Measurements from ENCODE around the gene OR10G2.
"Not testable (repeated sequence)": the region's sequence is repeated elsewhere in the genome, so short reads cannot be mapped to it uniquely, and the experiment has no call there.

The OR10G2 gene

GRCh38 chr14:21647380-21647779 lies 12.6 kb upstream of the OR10G2 start:
- no peak overlapping the region for H3K27ac ChIP-seq (ENCODE audit: low read depth, low read length)
- no peaks in the 10 kb centered on the region for H3K27me3 ChIP-seq (ENCODE audit: insufficient read depth, low read length, poor library complexity)
- no peak overlapping the region for H3K4me2 ChIP-seq (ENCODE audit: low read length)
- no peaks in the 10 kb centered on the region for H3K36me3 ChIP-seq (ENCODE audit: control insufficient read depth, insufficient read depth, low read length)
- H2BK5ac ChIP-seq (ENCODE audit: low read length), result no peak overlapping the region
- no peak overlapping the region for H4K5ac ChIP-seq (ENCODE audit: low read length)
- H2BK120ac ChIP-seq (ENCODE audit: low read depth, low read length), result no peak overlapping the region
- H2AK5ac ChIP-seq (ENCODE audit: low read length), result no peak overlapping the region
- no peak overlapping the region for H3K56ac ChIP-seq (ENCODE audit: low read length)
- H2BK15ac ChIP-seq (replicated peaks; ENCODE audit: low read depth), result no peak overlapping the region
- H3K23ac ChIP-seq (ENCODE audit: low read length), result no peak overlapping the region
- H4K8ac ChIP-seq (ENCODE audit: low read depth, low read length), result no peak overlapping the region
- no peak for DNase-seq
- H3K18ac ChIP-seq (ENCODE audit: low read length), result no peak overlapping the region
- H3K79me1 ChIP-seq (ENCODE audit: low read length), result no peaks in the 10 kb centered on the region
- H3K79me2 ChIP-seq (ENCODE audit: control insufficient read depth, insufficient read depth, low read length), result no peaks in the 10 kb centered on the region
- H3K4ac ChIP-seq (ENCODE audit: low read depth, low read length), result no peak overlapping the region
- H3K4me1 ChIP-seq (ENCODE audit: control insufficient read depth, low read depth, low read length), result peaks cover 2% of the 10 kb centered on the region
- H3K9ac ChIP-seq (ENCODE audit: low read length), result no peak overlapping the region
- no peak overlapping the region for H3K4me3 ChIP-seq (ENCODE audit: low read length)

GRCh38 chr14:21643407-21643806 lies 8.7 kb upstream of the OR10G2 start:
- Histone ChIP-seq H2BK15ac (replicated peaks; ENCODE audit: low read depth) (no peak overlapping the region), H3K27me3 (ENCODE audit: insufficient read depth, low read length, poor library complexity) (no peaks in the 10 kb centered on the region), H3K79me1 (ENCODE audit: low read length) (no peaks in the 10 kb centered on the region), H2AK5ac (ENCODE audit: low read length) (no peak overlapping the region), H4K5ac (ENCODE audit: low read length) (no peak overlapping the region), H3K4ac (ENCODE audit: low read depth, low read length) (no peak overlapping the region), H4K8ac (ENCODE audit: low read depth, low read length) (no peak overlapping the region), H2BK5ac (ENCODE audit: low read length) (no peak overlapping the region), H3K36me3 (ENCODE audit: control insufficient read depth, insufficient read depth, low read length) (no peaks in the 10 kb centered on the region), H3K56ac (ENCODE audit: low read length) (no peak overlapping the region), H3K9ac (ENCODE audit: low read length) (no peak overlapping the region), H3K79me2 (ENCODE audit: control insufficient read depth, insufficient read depth, low read length) (no peaks in the 10 kb centered on the region), H3K4me2 (ENCODE audit: low read length) (no peak overlapping the region), H3K4me1 (ENCODE audit: control insufficient read depth, low read depth, low read length) (no peaks in the 10 kb centered on the region), H3K4me3 (ENCODE audit: low read length) (no peak overlapping the region), H3K23ac (ENCODE audit: low read length) (no peak overlapping the region), H2BK120ac (ENCODE audit: low read depth, low read length) (no peak overlapping the region), H3K27ac (ENCODE audit: low read depth, low read length) (no peak overlapping the region), H3K18ac (ENCODE audit: low read length) (no peak overlapping the region)
- no peak for DNase-seq
- no CpG with 5 or more reads among the region's 5 CpGs for WGBS (ENCODE audit: extremely low coverage, insufficient coverage, low lambda C conversion rate)

- H2BK5ac ChIP-seq (ENCODE audit: low read length), result no peak overlapping the region
- H3K27ac ChIP-seq (ENCODE audit: low read depth, low read length), result no peak overlapping the region
- H3K36me3 ChIP-seq (ENCODE audit: control insufficient read depth, insufficient read depth, low read length), result no peaks in the 10 kb centered on the region
- H3K4me2 ChIP-seq (ENCODE audit: low read length), result no peak overlapping the region
- no peak overlapping the region for H3K56ac ChIP-seq (ENCODE audit: low read length)
- no peak overlapping the region for H2BK15ac ChIP-seq (replicated peaks; ENCODE audit: low read depth)
- H3K79me2 ChIP-seq (ENCODE audit: control insufficient read depth, insufficient read depth, low read length), result no peaks in the 10 kb centered on the region
- no peak overlapping the region for H4K5ac ChIP-seq (ENCODE audit: low read length)
- H2BK120ac ChIP-seq (ENCODE audit: low read depth, low read length), result no peak overlapping the region
- no peak for DNase-seq
- no peak overlapping the region for H3K4ac ChIP-seq (ENCODE audit: low read depth, low read length)
- WGBS (ENCODE audit: extremely low coverage, insufficient coverage, low lambda C conversion rate), result no CpG with 5 or more reads among the region's 3 CpGs
- no peak overlapping the region for H3K23ac ChIP-seq (ENCODE audit: low read length)
- H4K8ac ChIP-seq (ENCODE audit: low read depth, low read length), result no peak overlapping the region
- no peak overlapping the region for H3K18ac ChIP-seq (ENCODE audit: low read length)
- no peak overlapping the region for H2AK5ac ChIP-seq (ENCODE audit: low read length)
- no peak overlapping the region for H3K4me3 ChIP-seq (ENCODE audit: low read length)
- no peaks in the 10 kb centered on the region for H3K79me1 ChIP-seq (ENCODE audit: low read length)
- H3K27me3 ChIP-seq (ENCODE audit: insufficient read depth, low read length, poor library complexity), result no peaks in the 10 kb centered on the region
- no peak overlapping the region for H3K9ac ChIP-seq (ENCODE audit: low read length)
- no peaks in the 10 kb centered on the region for H3K4me1 ChIP-seq (ENCODE audit: control insufficient read depth, low read depth, low read length)
Measured at GRCh38 chr14:21642683-21643082, 7.9 kb upstream of the OR10G2 start.

- Histone ChIP-seq H3K4me1 (ENCODE audit: control insufficient read depth, low read depth, low read length) (no peaks in the 10 kb centered on the region), H3K27ac (ENCODE audit: low read depth, low read length) (no peak overlapping the region), H3K79me2 (ENCODE audit: control insufficient read depth, insufficient read depth, low read length) (no peaks in the 10 kb centered on the region), H3K23ac (ENCODE audit: low read length) (no peak overlapping the region), H3K4ac (ENCODE audit: low read depth, low read length) (no peak overlapping the region), H4K8ac (ENCODE audit: low read depth, low read length) (no peak overlapping the region), H3K9ac (ENCODE audit: low read length) (no peak overlapping the region), H3K4me3 (ENCODE audit: low read length) (no peak overlapping the region), H3K79me1 (ENCODE audit: low read length) (no peaks in the 10 kb centered on the region), H3K27me3 (ENCODE audit: insufficient read depth, low read length, poor library complexity) (no peaks in the 10 kb centered on the region), H4K5ac (ENCODE audit: low read length) (no peak overlapping the region), H2BK5ac (ENCODE audit: low read length) (no peak overlapping the region), H3K4me2 (ENCODE audit: low read length) (no peak overlapping the region), H3K18ac (ENCODE audit: low read length) (no peak overlapping the region), H2BK120ac (ENCODE audit: low read depth, low read length) (no peak overlapping the region), H2BK15ac (replicated peaks; ENCODE audit: low read depth) (no peak overlapping the region), H3K36me3 (ENCODE audit: control insufficient read depth, insufficient read depth, low read length) (no peaks in the 10 kb centered on the region), H3K56ac (ENCODE audit: low read length) (no peak overlapping the region), H2AK5ac (ENCODE audit: low read length) (no peak overlapping the region)
- no CpG with 5 or more reads among the region's 3 CpGs for WGBS (ENCODE audit: extremely low coverage, insufficient coverage, low lambda C conversion rate)
- no peak for DNase-seq
Measured at GRCh38 chr14:21631084-21631483, 3.7 kb downstream of the OR10G2 start.

GRCh38 chr14:21630503-21630902 lies 4.2 kb downstream of the OR10G2 start:
- H3K4me3 ChIP-seq (ENCODE audit: low read length); H2BK15ac ChIP-seq (replicated peaks; ENCODE audit: low read depth); H2BK120ac ChIP-seq (ENCODE audit: low read depth, low read length); H3K36me3 ChIP-seq (ENCODE audit: control insufficient read depth, insufficient read depth, low read length); H3K23ac ChIP-seq (ENCODE audit: low read length); H3K4me1 ChIP-seq (ENCODE audit: control insufficient read depth, low read depth, low read length); H2BK5ac ChIP-seq (ENCODE audit: low read length); H2AK5ac ChIP-seq (ENCODE audit: low read length); H3K4me2 ChIP-seq (ENCODE audit: low read length); DNase-seq; H3K27ac ChIP-seq (ENCODE audit: low read depth, low read length); H3K9ac ChIP-seq (ENCODE audit: low read length); H4K8ac ChIP-seq (ENCODE audit: low read depth, low read length); H3K18ac ChIP-seq (ENCODE audit: low read length); H3K27me3 ChIP-seq (ENCODE audit: insufficient read depth, low read length, poor library complexity); H4K5ac ChIP-seq (ENCODE audit: low read length); H3K79me2 ChIP-seq (ENCODE audit: control insufficient read depth, insufficient read depth, low read length); H3K79me1 ChIP-seq (ENCODE audit: low read length); H3K4ac ChIP-seq (ENCODE audit: low read depth, low read length); H3K56ac ChIP-seq (ENCODE audit: low read length): not testable (repeated sequence)
- no CpG with 5 or more reads among the region's 1 CpG for WGBS (ENCODE audit: extremely low coverage, insufficient coverage, low lambda C conversion rate)

- no peaks in the 10 kb centered on the region for H3K4me1 ChIP-seq (ENCODE audit: control insufficient read depth, low read depth, low read length)
- H3K4ac ChIP-seq (ENCODE audit: low read depth, low read length), result no peak overlapping the region
- H3K18ac ChIP-seq (ENCODE audit: low read length), result no peak overlapping the region
- no peaks in the 10 kb centered on the region for H3K79me2 ChIP-seq (ENCODE audit: control insufficient read depth, insufficient read depth, low read length)
- H2BK5ac ChIP-seq (ENCODE audit: low read length), result no peak overlapping the region
- H3K27me3 ChIP-seq (ENCODE audit: insufficient read depth, low read length, poor library complexity), result no peaks in the 10 kb centered on the region
- no peak overlapping the region for H3K4me3 ChIP-seq (ENCODE audit: low read length)
- no peak overlapping the region for H3K4me2 ChIP-seq (ENCODE audit: low read length)
- H4K8ac ChIP-seq (ENCODE audit: low read depth, low read length), result no peak overlapping the region
- H3K9ac ChIP-seq (ENCODE audit: low read length), result no peak overlapping the region
- no peaks in the 10 kb centered on the region for H3K79me1 ChIP-seq (ENCODE audit: low read length)
- no peak overlapping the region for H2AK5ac ChIP-seq (ENCODE audit: low read length)
- DNase-seq, result no peak
- H2BK15ac ChIP-seq (replicated peaks; ENCODE audit: low read depth), result no peak overlapping the region
- H2BK120ac ChIP-seq (ENCODE audit: low read depth, low read length), result no peak overlapping the region
- H3K27ac ChIP-seq (ENCODE audit: low read depth, low read length), result no peak overlapping the region
- no peak overlapping the region for H4K5ac ChIP-seq (ENCODE audit: low read length)
- H3K23ac ChIP-seq (ENCODE audit: low read length), result no peak overlapping the region
- no peaks in the 10 kb centered on the region for H3K36me3 ChIP-seq (ENCODE audit: control insufficient read depth, insufficient read depth, low read length)
- WGBS (ENCODE audit: extremely low coverage, insufficient coverage, low lambda C conversion rate), result no CpG with 5 or more reads among the region's 3 CpGs
- no peak overlapping the region for H3K56ac ChIP-seq (ENCODE audit: low read length)
Measured at GRCh38 chr14:21626491-21627230, 8.1 kb downstream of the OR10G2 start.

Data from mesendoderm (in vitro differentiated cells).